IPS-NIHi7 (cell line): ENCODE data around the gene CXCL11.
"Not testable (repeated sequence)": the region's sequence is repeated elsewhere in the genome, so short reads cannot be mapped to it uniquely, and the experiment has no call there.

Experiments used
- DNase-seq: peaks from one replicate; pipeline ENCODE4 v3.0.0; 2012; ENCODE audit warnings: mixed read lengths; ENCODE audit errors: extremely low spot score

The CXCL11 gene

GRCh38 chr4:76001700-76002099 is 34.2 kb downstream of the CXCL11 start:
- DNase-seq = no peak

- DNase-seq = no peak
Observed at GRCh38 chr4:76000279-76000678, 35.6 kb downstream of the CXCL11 start.

GRCh38 chr4:75998525-75999147 is 37.2 kb downstream of the CXCL11 start:
- not testable (repeated sequence) for DNase-seq

- no peak for DNase-seq
Observed at GRCh38 chr4:75997946-75998345, 37.9 kb downstream of the CXCL11 start.

GRCh38 chr4:75997081-75997480 is 38.8 kb downstream of the CXCL11 start:
- DNase-seq = no peak

GRCh38 chr4:75995727-75996126 is 40.1 kb downstream of the CXCL11 start:
- DNase-seq = peak; percentile 59

GRCh38 chr4:75992462-75992861 is 43.4 kb downstream of the CXCL11 start:
- DNase-seq = no peak

GRCh38 chr4:75989846-75990528 is 45.9 kb downstream of the CXCL11 start:
- DNase-seq = no peak

GRCh38 chr4:75985116-75985515 is 50.8 kb downstream of the CXCL11 start:
- DNase-seq = no peak
